Left kidney (tissue), 2 donors: ENCODE data around the gene ZMYND8. TPM values are rescaled to one million over a fixed set of nuclear protein-coding genes. Genes with fewer than 3 reads are reported as not detected.

Source experiments
- DNase-seq: peaks from one replicate; pipeline ENCODE4 v3.0.0-alpha.2; 2013
- polyA plus RNA-seq: library from polyadenylated mRNA; unstranded; fragments of 120-200 nt; gene quantifications from one replicate; pipeline ENCODE4 v1.2.1, GENCODE V29; 2013; ENCODE audit not compliant: insufficient read length

ZMYND8 gene
- polyA plus RNA-seq, 1 donor = 48.0 TPM

GRCh38 chr20:47332381-47333206 lies 23.9 kb downstream of the ZMYND8 start:
- DNase-seq = no peak

GRCh38 chr20:47330933-47331708 lies 25.4 kb downstream of the ZMYND8 start:
- DNase-seq = no peak

- no peak for DNase-seq
Observed at GRCh38 chr20:47330071-47330470, 26.4 kb downstream of the ZMYND8 start.

- DNase-seq = no peak
Observed at GRCh38 chr20:47328129-47328528, 28.4 kb downstream of the ZMYND8 start.

GRCh38 chr20:47327711-47328110 lies 28.8 kb downstream of the ZMYND8 start:
- DNase-seq = no peak

- DNase-seq = peak; percentile 26
Observed at GRCh38 chr20:47326658-47327268, 29.7 kb downstream of the ZMYND8 start.

GRCh38 chr20:47325242-47325641 lies 31.3 kb downstream of the ZMYND8 start:
- DNase-seq = no peak

- DNase-seq = no peak
Observed at GRCh38 chr20:47320990-47321805, 35.3 kb downstream of the ZMYND8 start.

- peak; percentile 79 for DNase-seq
Observed at GRCh38 chr20:47319517-47320252, 36.8 kb downstream of the ZMYND8 start.

GRCh38 chr20:47318586-47319516 lies 37.6 kb downstream of the ZMYND8 start:
- DNase-seq = peak; percentile 71

GRCh38 chr20:47318027-47318585 lies 38.4 kb downstream of the ZMYND8 start:
- peak; percentile 51 for DNase-seq

GRCh38 chr20:47317127-47317895 lies 39.2 kb downstream of the ZMYND8 start:
- peak; percentile 71 for DNase-seq

GRCh38 chr20:47316776-47317126 lies 39.7 kb downstream of the ZMYND8 start:
- no peak for DNase-seq

GRCh38 chr20:47315339-47316056 lies 41.0 kb downstream of the ZMYND8 start:
- peak; percentile 51 for DNase-seq

GRCh38 chr20:47314647-47315338 lies 41.7 kb downstream of the ZMYND8 start:
- DNase-seq = no peak

GRCh38 chr20:47311967-47312681 lies 44.4 kb downstream of the ZMYND8 start:
- no peak for DNase-seq

GRCh38 chr20:47311211-47311610 lies 45.3 kb downstream of the ZMYND8 start:
- no peak for DNase-seq
